ENCODE data around the gene AGBL1.
A peak's percentile ranks its signal among the peaks of the same experiment; 100 is the strongest.

The AGBL1 gene

GRCh38 chr15:86570738-86571137, 491.1 kb downstream of the AGBL1 start:
- H3K9me3 Mint-ChIP-seq: peaks cover 3% of the 10 kb centered on the region
- H3K4me1 Mint-ChIP-seq (ENCODE audit: low read depth): no peaks in the 10 kb centered on the region
- H3K27me3 Mint-ChIP-seq (ENCODE audit: low read depth): no peaks in the 10 kb centered on the region
- no peak overlapping the region for H3K27ac Mint-ChIP-seq
- no peaks in the 10 kb centered on the region for H3K36me3 Mint-ChIP-seq (ENCODE audit: low read depth)
- H3K4me3 Mint-ChIP-seq: no peak overlapping the region

GRCh38 chr15:86571873-86572272, 492.2 kb downstream of the AGBL1 start:
- no peaks in the 10 kb centered on the region for H3K27me3 Mint-ChIP-seq (ENCODE audit: low read depth)
- peaks cover 4% of the 10 kb centered on the region for H3K9me3 Mint-ChIP-seq
- no peak overlapping the region for H3K4me3 Mint-ChIP-seq
- H3K27ac Mint-ChIP-seq: no peak overlapping the region
- H3K4me1 Mint-ChIP-seq (ENCODE audit: low read depth): no peaks in the 10 kb centered on the region
- H3K36me3 Mint-ChIP-seq (ENCODE audit: low read depth): no peaks in the 10 kb centered on the region

GRCh38 chr15:86572368-86572841, 492.7 kb downstream of the AGBL1 start:
- Mint-ChIP-seq H3K27me3 (ENCODE audit: low read depth) (no peaks in the 10 kb centered on the region), H3K27ac (no peak overlapping the region), H3K4me3 (no peak overlapping the region), H3K4me1 (ENCODE audit: low read depth) (no peaks in the 10 kb centered on the region), H3K9me3 (peaks cover 7% of the 10 kb centered on the region), H3K36me3 (ENCODE audit: low read depth) (no peaks in the 10 kb centered on the region)

GRCh38 chr15:86573476-86573875, 493.8 kb downstream of the AGBL1 start:
- no peaks in the 10 kb centered on the region for H3K4me1 Mint-ChIP-seq (ENCODE audit: low read depth)
- no peak overlapping the region for H3K4me3 Mint-ChIP-seq
- no peak overlapping the region for H3K27ac Mint-ChIP-seq
- no peaks in the 10 kb centered on the region for H3K36me3 Mint-ChIP-seq (ENCODE audit: low read depth)
- peaks cover 7% of the 10 kb centered on the region for H3K9me3 Mint-ChIP-seq
- no peaks in the 10 kb centered on the region for H3K27me3 Mint-ChIP-seq (ENCODE audit: low read depth)

GRCh38 chr15:86588413-86588812, 508.7 kb downstream of the AGBL1 start:
- peaks cover 6% of the 10 kb centered on the region for H3K9me3 Mint-ChIP-seq
- no peak overlapping the region for H3K4me3 Mint-ChIP-seq
- H3K27ac Mint-ChIP-seq: no peak overlapping the region
- H3K27me3 Mint-ChIP-seq (ENCODE audit: low read depth): no peaks in the 10 kb centered on the region
- no peaks in the 10 kb centered on the region for H3K4me1 Mint-ChIP-seq (ENCODE audit: low read depth)
- H3K36me3 Mint-ChIP-seq (ENCODE audit: low read depth): no peaks in the 10 kb centered on the region

GRCh38 chr15:86590461-86590860, 510.8 kb downstream of the AGBL1 start:
- no peaks in the 10 kb centered on the region for H3K4me1 Mint-ChIP-seq (ENCODE audit: low read depth)
- H3K4me3 Mint-ChIP-seq: no peak overlapping the region
- H3K9me3 Mint-ChIP-seq: peaks cover 7% of the 10 kb centered on the region
- H3K27ac Mint-ChIP-seq: no peak overlapping the region
- no peaks in the 10 kb centered on the region for H3K27me3 Mint-ChIP-seq (ENCODE audit: low read depth)
- H3K36me3 Mint-ChIP-seq (ENCODE audit: low read depth): no peaks in the 10 kb centered on the region

- Mint-ChIP-seq H3K27me3 (ENCODE audit: low read depth) (no peaks in the 10 kb centered on the region), H3K4me1 (ENCODE audit: low read depth) (no peaks in the 10 kb centered on the region), H3K4me3 (no peak overlapping the region), H3K9me3 (peaks cover 9% of the 10 kb centered on the region), H3K27ac (no peak overlapping the region), H3K36me3 (ENCODE audit: low read depth) (no peaks in the 10 kb centered on the region)
These were observed 511.5 kb downstream of the AGBL1 start for GRCh38 chr15:86591158-86591557.

GRCh38 chr15:86591994-86592735, 512.5 kb downstream of the AGBL1 start:
- Mint-ChIP-seq H3K9me3 (peaks cover 9% of the 10 kb centered on the region), H3K36me3 (ENCODE audit: low read depth) (no peaks in the 10 kb centered on the region), H3K4me1 (ENCODE audit: low read depth) (no peaks in the 10 kb centered on the region), H3K27ac (no peak overlapping the region), H3K27me3 (ENCODE audit: low read depth) (peaks cover 4% of the 10 kb centered on the region), H3K4me3 (no peak overlapping the region)

GRCh38 chr15:86595741-86596140, 516.1 kb downstream of the AGBL1 start:
- Mint-ChIP-seq H3K27me3 (ENCODE audit: low read depth) (peaks cover 9% of the 10 kb centered on the region), H3K36me3 (ENCODE audit: low read depth) (no peaks in the 10 kb centered on the region)

GRCh38 chr15:86603466-86603865, 523.8 kb downstream of the AGBL1 start:
- H3K36me3 Mint-ChIP-seq (ENCODE audit: low read depth): no peaks in the 10 kb centered on the region
- no peaks in the 10 kb centered on the region for H3K9me3 Mint-ChIP-seq
- no peaks in the 10 kb centered on the region for H3K4me1 Mint-ChIP-seq (ENCODE audit: low read depth)
- no peak overlapping the region for H3K27ac Mint-ChIP-seq
- H3K4me3 Mint-ChIP-seq: no peak overlapping the region
- H3K27me3 Mint-ChIP-seq (ENCODE audit: low read depth): peaks cover 32% of the 10 kb centered on the region

More at GRCh38 chr15:86595741-86596140, 516.1 kb downstream of the AGBL1 start:
- Mint-ChIP-seq H3K4me1 (ENCODE audit: low read depth) (no peaks in the 10 kb centered on the region), H3K9me3 (peaks cover 9% of the 10 kb centered on the region), H3K27ac (no peak overlapping the region), H3K4me3 (no peak overlapping the region)

GRCh38 chr15:86608461-86609205, 529.0 kb downstream of the AGBL1 start:
- H3K4me3 Mint-ChIP-seq: no peak overlapping the region
- H3K27ac Mint-ChIP-seq: no peak overlapping the region
- H3K27me3 Mint-ChIP-seq (ENCODE audit: low read depth): peaks cover 24% of the 10 kb centered on the region
- peaks cover 5% of the 10 kb centered on the region for H3K9me3 Mint-ChIP-seq
- peaks cover 4% of the 10 kb centered on the region for H3K36me3 Mint-ChIP-seq (ENCODE audit: low read depth)
- peaks cover 29% of the 10 kb centered on the region for H3K4me1 Mint-ChIP-seq (ENCODE audit: low read depth)

GRCh38 chr15:86609275-86609674, 529.6 kb downstream of the AGBL1 start:
- H3K4me3 Mint-ChIP-seq: no peak overlapping the region
- peaks cover 24% of the 10 kb centered on the region for H3K27me3 Mint-ChIP-seq (ENCODE audit: low read depth)
- no peak overlapping the region for H3K27ac Mint-ChIP-seq
- H3K9me3 Mint-ChIP-seq: peaks cover 5% of the 10 kb centered on the region
- peaks cover 4% of the 10 kb centered on the region for H3K36me3 Mint-ChIP-seq (ENCODE audit: low read depth)
- H3K4me1 Mint-ChIP-seq (ENCODE audit: low read depth): peaks cover 29% of the 10 kb centered on the region

GRCh38 chr15:86610038-86610437, 530.4 kb downstream of the AGBL1 start:
- Mint-ChIP-seq H3K36me3 (ENCODE audit: low read depth) (peaks cover 6% of the 10 kb centered on the region), H3K27ac (no peak overlapping the region), H3K9me3 (peaks cover 7% of the 10 kb centered on the region), H3K4me3 (no peak overlapping the region), H3K27me3 (ENCODE audit: low read depth) (peaks cover 24% of the 10 kb centered on the region), H3K4me1 (ENCODE audit: low read depth) (peaks cover 34% of the 10 kb centered on the region)

- peak overlapping the region; percentile 74 for H3K27ac Mint-ChIP-seq
- H3K4me1 Mint-ChIP-seq (ENCODE audit: low read depth): peaks cover 48% of the 10 kb centered on the region
- peak overlapping the region; percentile 49 for H3K4me3 Mint-ChIP-seq
- peaks cover 10% of the 10 kb centered on the region for H3K9me3 Mint-ChIP-seq
- peaks cover 14% of the 10 kb centered on the region for H3K27me3 Mint-ChIP-seq (ENCODE audit: low read depth)
- peaks cover 10% of the 10 kb centered on the region for H3K36me3 Mint-ChIP-seq (ENCODE audit: low read depth)
These were observed 531.9 kb downstream of the AGBL1 start for GRCh38 chr15:86611417-86612040.

All from T-helper 1 cell treated with Interleukin-12 subunit alpha and Interleukin-12 subunit beta and Interleukin-4 antibody, amounts not matched to agents 30 μg/mL and 1 μg/mL, for 36 hours (primary cell).